Suprapubic skin (tissue), 4 donors: ENCODE results near the gene TMEM272. TPM values are rescaled to one million over a fixed set of nuclear protein-coding genes. Genes with fewer than 3 reads are reported as not detected.

Experiments used
- DNase-seq, 2 donors: peaks; one replicate each; pipeline ENCODE4 v3.0.0-alpha.2; 2019; ENCODE audit warnings: low spot score in 2 of 2
- H3K27ac ChIP-seq: fragments of 200-600 bp; sonication (generic); one replicate; pipeline ENCODE4 v1.5.1; 2019
- H3K27me3 ChIP-seq: fragments of 200-600 bp; sonication (generic); one replicate; pipeline ENCODE4 v1.5.1; 2019
- H3K36me3 ChIP-seq: fragments of 200-600 bp; sonication (generic); one replicate; pipeline ENCODE4 v1.5.1; 2019
- H3K4me1 ChIP-seq: fragments of 200-600 bp; sonication (generic); one replicate; pipeline ENCODE4 v1.5.1; 2019
- H3K4me3 ChIP-seq: fragments of 200-600 bp; sonication (generic); one replicate; pipeline ENCODE4 v1.5.1; 2019; ENCODE audit warnings: mild to moderate bottlenecking
- H3K9me3 ChIP-seq: fragments of 200-600 bp; sonication (generic); one replicate; pipeline ENCODE4 v1.5.1; 2019
- EP300 ChIP-seq: sonication (generic); formaldehyde crosslinking; IDR thresholded peaks from one replicate; pipeline ENCODE4 v1.6.1; 2017; ENCODE audit warnings: antibody characterized with exemption
- POLR2A ChIP-seq, 2 donors: fragments of 450-650 bp; IDR thresholded peaks; one replicate each; pipeline ENCODE4 v1.6.1; 2017; ENCODE audit warnings: antibody characterized with exemption in 2 of 2, mild to moderate bottlenecking in 2 of 2, moderate library complexity in 2 of 2
- POLR2AphosphoS5 ChIP-seq, 3 donors: sonication (generic); formaldehyde crosslinking; IDR thresholded peaks; one replicate each; pipeline ENCODE4 v1.6.1; 2017; ENCODE audit warnings: antibody characterized with exemption in 3 of 3
- WGBS: methylation state at CpG from one replicate; pipeline ENCODE4 v1.1.5; 2018; 5-methylcytosine and 5-hydroxymethylcytosine counted together
- total RNA-seq, 4 donors: library from RNA; depleted of rRNA; stranded (reverse); fragments of >200 nt; gene quantifications; one replicate each; pipeline ENCODE4 v1.1.0, GENCODE V29; 2016
- TF ChIP-seq, protein P1 (sequence below), 2 donors: fragments of 200-600 bp in 1 of 2; fragments of 450-650 bp in 1 of 2; sonication (generic) in 1 of 2; IDR thresholded peaks; one replicate each; pipeline ENCODE4 v1.5.1; 2016 to 2019; ENCODE audit warnings: antibody characterized with exemption in 2 of 2, mild to moderate bottlenecking in 1 of 2, moderate library complexity in 1 of 2

The TMEM272 gene
- total RNA-seq, 4 donors from 2014 or later, result 0.13 to 0.24 (median 0.17) TPM; not detected in 1

DNA sequence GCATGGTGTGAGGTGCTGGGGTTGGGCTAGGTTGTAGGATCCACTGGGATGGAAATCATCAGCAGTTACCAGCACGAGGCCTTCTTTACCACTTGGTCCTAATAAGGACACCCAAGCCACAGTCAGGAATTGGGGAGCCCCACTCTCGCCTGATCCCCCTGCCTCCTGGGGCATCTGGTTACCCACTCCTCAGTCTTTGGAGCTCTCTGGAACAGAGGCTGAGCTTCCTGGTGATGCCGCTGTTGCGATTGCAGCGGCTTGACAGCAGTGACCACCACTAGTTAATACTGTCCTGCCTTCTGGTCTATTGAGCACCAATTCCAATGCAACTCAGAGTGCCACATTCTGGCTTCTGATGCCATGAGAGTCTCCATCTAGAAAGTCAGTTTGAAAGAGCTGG, 13.5 kb downstream of the TMEM272 start:
- Histone ChIP-seq H3K36me3 (no peaks in the 10 kb centered on the region), H3K4me3 (no peak overlapping the region), H3K27ac (no peak overlapping the region), H3K9me3 (no peaks in the 10 kb centered on the region), H3K4me1 (peaks cover 9% of the 10 kb centered on the region), H3K27me3 (no peaks in the 10 kb centered on the region)
- TF ChIP-seq POLR2A (IDR thresholded peaks at IDR 0.05) (no peak), POLR2AphosphoS5 (IDR thresholded peaks at IDR 0.05) (no peak), EP300 (no peak)
- TF ChIP-seq, protein P1, sequence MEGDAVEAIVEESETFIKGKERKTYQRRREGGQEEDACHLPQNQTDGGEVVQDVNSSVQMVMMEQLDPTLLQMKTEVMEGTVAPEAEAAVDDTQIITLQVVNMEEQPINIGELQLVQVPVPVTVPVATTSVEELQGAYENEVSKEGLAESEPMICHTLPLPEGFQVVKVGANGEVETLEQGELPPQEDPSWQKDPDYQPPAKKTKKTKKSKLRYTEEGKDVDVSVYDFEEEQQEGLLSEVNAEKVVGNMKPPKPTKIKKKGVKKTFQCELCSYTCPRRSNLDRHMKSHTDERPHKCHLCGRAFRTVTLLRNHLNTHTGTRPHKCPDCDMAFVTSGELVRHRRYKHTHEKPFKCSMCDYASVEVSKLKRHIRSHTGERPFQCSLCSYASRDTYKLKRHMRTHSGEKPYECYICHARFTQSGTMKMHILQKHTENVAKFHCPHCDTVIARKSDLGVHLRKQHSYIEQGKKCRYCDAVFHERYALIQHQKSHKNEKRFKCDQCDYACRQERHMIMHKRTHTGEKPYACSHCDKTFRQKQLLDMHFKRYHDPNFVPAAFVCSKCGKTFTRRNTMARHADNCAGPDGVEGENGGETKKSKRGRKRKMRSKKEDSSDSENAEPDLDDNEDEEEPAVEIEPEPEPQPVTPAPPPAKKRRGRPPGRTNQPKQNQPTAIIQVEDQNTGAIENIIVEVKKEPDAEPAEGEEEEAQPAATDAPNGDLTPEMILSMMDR (IDR thresholded peaks at IDR 0.05), result no peak
- 97% methylated on average over 4 of the region's 5 CpGs for WGBS
- DNase-seq, result no peak

GRCh38 chr13:51829568-51829899, 15.4 kb downstream of the TMEM272 start:
- Histone ChIP-seq H3K9me3 (no peaks in the 10 kb centered on the region), H3K4me3 (no peak overlapping the region), H3K27me3 (no peaks in the 10 kb centered on the region), H3K4me1 (peaks cover 13% of the 10 kb centered on the region), H3K27ac (no peak overlapping the region), H3K36me3 (no peaks in the 10 kb centered on the region)
- DNase-seq, result no peak
- TF ChIP-seq EP300 (no peak), POLR2A (IDR thresholded peaks at IDR 0.05) (no peak), POLR2AphosphoS5 (IDR thresholded peaks at IDR 0.05) (no peak)
- TF ChIP-seq, protein P1 (IDR thresholded peaks at IDR 0.05), result no peak
- 85% methylated on average over 2 of the region's 2 CpGs for WGBS

GRCh38 chr13:51828730-51829567, 16.0 kb downstream of the TMEM272 start:
- Histone ChIP-seq H3K27ac (no peak overlapping the region), H3K9me3 (no peaks in the 10 kb centered on the region), H3K4me3 (no peak overlapping the region), H3K4me1 (peaks cover 13% of the 10 kb centered on the region), H3K27me3 (no peaks in the 10 kb centered on the region), H3K36me3 (no peaks in the 10 kb centered on the region)
- DNase-seq, result no peak
- TF ChIP-seq, protein P1 (IDR thresholded peaks at IDR 0.05), result no peak
- TF ChIP-seq POLR2AphosphoS5 (IDR thresholded peaks at IDR 0.05), result no peak
- no peak for TF ChIP-seq POLR2A (IDR thresholded peaks at IDR 0.05)
- no peak for TF ChIP-seq EP300
- 94% methylated on average over 8 of the region's 8 CpGs for WGBS

GRCh38 chr13:51827254-51827653, 17.7 kb downstream of the TMEM272 start:
- Histone ChIP-seq H3K27me3 (no peaks in the 10 kb centered on the region), H3K4me3 (no peak overlapping the region), H3K36me3 (no peaks in the 10 kb centered on the region), H3K9me3 (no peaks in the 10 kb centered on the region), H3K4me1 (peaks cover 13% of the 10 kb centered on the region), H3K27ac (no peak overlapping the region)
- DNase-seq, result no peak
- WGBS, result 58% methylated on average over 4 of the region's 4 CpGs
- TF ChIP-seq, protein P1 (IDR thresholded peaks at IDR 0.05), result no peak
- no peak for TF ChIP-seq EP300

- Histone ChIP-seq H3K27me3 (no peaks in the 10 kb centered on the region), H3K27ac (no peak overlapping the region), H3K4me3 (no peak overlapping the region), H3K36me3 (no peaks in the 10 kb centered on the region), H3K4me1 (peaks cover 13% of the 10 kb centered on the region), H3K9me3 (no peaks in the 10 kb centered on the region)
- 29% methylated on average over 7 of the region's 7 CpGs for WGBS
- TF ChIP-seq POLR2A (IDR thresholded peaks at IDR 0.05), result no peak
- TF ChIP-seq, protein P1 (IDR thresholded peaks at IDR 0.05), result no peak
- no peak for TF ChIP-seq EP300
- no peak for TF ChIP-seq POLR2AphosphoS5 (IDR thresholded peaks at IDR 0.05)
- DNase-seq, result no peak
Measured at GRCh38 chr13:51826606-51827005, 18.4 kb downstream of the TMEM272 start.
